Panc1 (cell line): Measurements from ENCODE around the gene NDUFS6. TPM values are rescaled to one million over a fixed set of nuclear protein-coding genes. Genes with fewer than 3 reads are reported as not detected.

Experiments
- ATAC-seq: fragments of 200-7000 bp; cut with Tn5 transposase; 2 replicates; pipeline ENCODE4 v1.9.1; 2020; ENCODE audit warnings: mild to moderate bottlenecking, moderate library complexity
- BruUV-seq: library from RNA; stranded (reverse); fragments of 400-500 nt; replicated peaks from 2 replicates; lab custom pipeline; 2021; lab: Mats Ljungman, UMichigan
- CTCF ChIA-PET: fragments of 300-600 bp; sonication (Branson Sonifier 250); formaldehyde crosslinking; loops from one replicate; lab custom pipeline; 2022; ENCODE audit warnings: antibody characterized with exemption; lab: Charles Lee
- POLR2A ChIA-PET: fragments of 300-600 bp; sonication (Branson Sonifier 250); formaldehyde crosslinking; loops from one replicate; lab custom pipeline; 2022; ENCODE audit warnings: antibody characterized with exemption; lab: Charles Lee
- DNase-seq: peaks from one replicate; pipeline ENCODE4 v3.0.0-alpha.2; 2010; ENCODE audit warnings: low read depth, low spot score
- H3K27ac ChIP-seq: 2 replicates; pipeline ENCODE4 v1.5.1; 2011; ENCODE audit warnings: mild to moderate bottlenecking, low read length, inconsistent platforms
- H3K27me3 ChIP-seq: fragments of 200-500 bp; sonication (Bioruptor generic); 2 replicates; pipeline ENCODE4 v1.6.0; 2014; ENCODE audit warnings: low read length, inconsistent platforms; ENCODE audit not compliant: control insufficient read depth, insufficient read depth
- H3K36me3 ChIP-seq: fragments of 200-500 bp; sonication (Bioruptor generic); 2 replicates; pipeline ENCODE4 v1.5.1; 2014; ENCODE audit warnings: inconsistent platforms, mild to moderate bottlenecking, low read length, moderate library complexity; ENCODE audit not compliant: control insufficient read depth, insufficient read depth
- H3K4me1 ChIP-seq: 2 replicates; pipeline ENCODE4 v1.5.1; 2011; ENCODE audit warnings: inconsistent platforms, mild to moderate bottlenecking, low read length, moderate library complexity; ENCODE audit not compliant: control insufficient read depth, insufficient read depth
- H3K4me3 ChIP-seq, 2 experiments: 2 replicates each; pipeline ENCODE4 v1.5.1; 2011 to 2012; ENCODE audit warnings: low read depth in 2 of 2, low read length in 2 of 2, mild to moderate bottlenecking in 2 of 2, inconsistent platforms in 1 of 2, moderate library complexity in 1 of 2
- H3K9me3 ChIP-seq: fragments of 200-500 bp; sonication (Bioruptor generic); 2 replicates; pipeline ENCODE4 v1.5.1; 2014; ENCODE audit warnings: low read depth, mild to moderate bottlenecking, inconsistent platforms, low read length, moderate library complexity; ENCODE audit not compliant: control insufficient read depth, insufficient read depth
- CTCF ChIP-seq: fragments of 450-650 bp; IDR thresholded peaks from 2 replicates; pipeline ENCODE4 v1.5.1; 2017; ENCODE audit warnings: mild to moderate bottlenecking
- POLR2AphosphoS5 ChIP-seq: IDR thresholded peaks from 2 replicates; pipeline ENCODE4 v1.6.1; 2012; ENCODE audit warnings: mild to moderate bottlenecking, low read depth, low read length, moderate library complexity
- SIN3A ChIP-seq: IDR thresholded peaks from 2 replicates; pipeline ENCODE4 v1.6.1; 2012; ENCODE audit warnings: low read depth, mild to moderate bottlenecking, low read length, moderate library complexity, borderline replicate concordance; ENCODE audit not compliant: insufficient read depth
- TCF7L2 ChIP-seq: IDR thresholded peaks from 2 replicates; pipeline ENCODE4 v1.6.1; 2011; ENCODE audit warnings: mild to moderate bottlenecking, low read depth, low read length, inconsistent platforms
- in situ Hi-C: cut with HindIII; loops from 2 replicates; pipeline ENCODE4 v1.10.0; 2016; ENCODE audit warnings: low sequenced_read_pairs, low pct_unique_long_range_greater_than_20kb
- intact Hi-C: fragments of 100-400 bp; cut with micrococcal nuclease; formaldehyde crosslinking; loops from one replicate; pipeline ENCODE4 v1.10.0; 2022; ENCODE audit not compliant: unreplicated experiment
- total RNA-seq: library from RNA; stranded (reverse); gene quantifications from one replicate; pipeline ENCODE4 v1.2.1, GENCODE V29; 2021; ENCODE audit not compliant: unreplicated experiment
- TF ChIP-seq, protein P1 (sequence below), 2 experiments: IDR thresholded peaks; 2 replicates each; pipeline ENCODE4 v1.6.1; 2011 to 2012; ENCODE audit warnings: low read depth in 2 of 2, control low read depth in 1 of 2, low read length in 1 of 2, mild to moderate bottlenecking in 1 of 2, moderate library complexity in 1 of 2; ENCODE audit not compliant: insufficient read depth in 1 of 2

NDUFS6 gene
- total RNA-seq, 1 experiment from 2014 or later, result 70.6 TPM

- TF ChIP-seq POLR2AphosphoS5, result no peak
- TF ChIP-seq SIN3A, result no peak
- TF ChIP-seq, protein P1, sequence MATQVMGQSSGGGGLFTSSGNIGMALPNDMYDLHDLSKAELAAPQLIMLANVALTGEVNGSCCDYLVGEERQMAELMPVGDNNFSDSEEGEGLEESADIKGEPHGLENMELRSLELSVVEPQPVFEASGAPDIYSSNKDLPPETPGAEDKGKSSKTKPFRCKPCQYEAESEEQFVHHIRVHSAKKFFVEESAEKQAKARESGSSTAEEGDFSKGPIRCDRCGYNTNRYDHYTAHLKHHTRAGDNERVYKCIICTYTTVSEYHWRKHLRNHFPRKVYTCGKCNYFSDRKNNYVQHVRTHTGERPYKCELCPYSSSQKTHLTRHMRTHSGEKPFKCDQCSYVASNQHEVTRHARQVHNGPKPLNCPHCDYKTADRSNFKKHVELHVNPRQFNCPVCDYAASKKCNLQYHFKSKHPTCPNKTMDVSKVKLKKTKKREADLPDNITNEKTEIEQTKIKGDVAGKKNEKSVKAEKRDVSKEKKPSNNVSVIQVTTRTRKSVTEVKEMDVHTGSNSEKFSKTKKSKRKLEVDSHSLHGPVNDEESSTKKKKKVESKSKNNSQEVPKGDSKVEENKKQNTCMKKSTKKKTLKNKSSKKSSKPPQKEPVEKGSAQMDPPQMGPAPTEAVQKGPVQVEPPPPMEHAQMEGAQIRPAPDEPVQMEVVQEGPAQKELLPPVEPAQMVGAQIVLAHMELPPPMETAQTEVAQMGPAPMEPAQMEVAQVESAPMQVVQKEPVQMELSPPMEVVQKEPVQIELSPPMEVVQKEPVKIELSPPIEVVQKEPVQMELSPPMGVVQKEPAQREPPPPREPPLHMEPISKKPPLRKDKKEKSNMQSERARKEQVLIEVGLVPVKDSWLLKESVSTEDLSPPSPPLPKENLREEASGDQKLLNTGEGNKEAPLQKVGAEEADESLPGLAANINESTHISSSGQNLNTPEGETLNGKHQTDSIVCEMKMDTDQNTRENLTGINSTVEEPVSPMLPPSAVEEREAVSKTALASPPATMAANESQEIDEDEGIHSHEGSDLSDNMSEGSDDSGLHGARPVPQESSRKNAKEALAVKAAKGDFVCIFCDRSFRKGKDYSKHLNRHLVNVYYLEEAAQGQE (IDR thresholded peaks at IDR 0.05; ENCODE audit: insufficient read depth in 1 of 2, low read depth in 2 of 2, low read length in 1 of 2), result no peak
- TF ChIP-seq CTCF, result no peak
- TF ChIP-seq TCF7L2, result no peak
- DNase-seq, result no peak
- no peaks in the 10 kb centered on the region for H3K4me1 ChIP-seq
- ATAC-seq, result no peak
- no peak overlapping the region for H3K4me3 ChIP-seq
- H3K36me3 ChIP-seq, result no peaks in the 10 kb centered on the region
- in situ Hi-C loops (no loop called here), intact Hi-C loops (no loop called here)
- ChIA-PET POLR2A (interaction anchor here (0.6 kb wide), 1 partner anchor 444 kb away, joined by 6 read pairs; no protein-coding TSS in a partner anchor), CTCF (interaction anchor here (0.6 kb wide), 1 partner anchor 179 kb away, joined by 7 read pairs; no protein-coding TSS in a partner anchor)
- H3K27me3 ChIP-seq, result no peaks in the 10 kb centered on the region
- H3K9me3 ChIP-seq, result no peaks in the 10 kb centered on the region
- no peak overlapping the region for H3K27ac ChIP-seq
- BruUV-seq, result no TSS peak
Measured at GRCh38 chr5:1758574-1758973, 42.6 kb upstream of the NDUFS6 start.

GRCh38 chr5:1759378-1759970 is 41.7 kb upstream of the NDUFS6 start:
- POLR2A ChIA-PET, result interaction anchor here (0.6 kb wide), 1 partner anchor 443 kb away, joined by 6 read pairs; no protein-coding TSS in a partner anchor
- no TSS peak for BruUV-seq
- intact Hi-C loops (no loop called here), in situ Hi-C loops (no loop called here)
- no peaks in the 10 kb centered on the region for H3K9me3 ChIP-seq
- no peak overlapping the region for H3K4me3 ChIP-seq
- CTCF ChIA-PET, result interaction anchor here (0.6 to 0.7 kb wide), 2 partner anchors 179 to 203 kb away, joined by 4 to 7 read pairs; no protein-coding TSS in a partner anchor
- no peaks in the 10 kb centered on the region for H3K36me3 ChIP-seq
- no peaks in the 10 kb centered on the region for H3K27me3 ChIP-seq
- DNase-seq (no peak), ATAC-seq (no peak)
- no peak overlapping the region for H3K27ac ChIP-seq
- TF ChIP-seq POLR2AphosphoS5 (no peak), SIN3A (no peak), CTCF (no peak), TCF7L2 (no peak)
- TF ChIP-seq, protein P1 (IDR thresholded peaks at IDR 0.05; ENCODE audit: insufficient read depth in 1 of 2, low read depth in 2 of 2, low read length in 1 of 2), result no peak
- H3K4me1 ChIP-seq, result no peaks in the 10 kb centered on the region
